Endothelial cell of umbilical vein (primary cell): ENCODE results near the gene TREH. TPM values are rescaled to one million over a fixed set of nuclear protein-coding genes. Genes with fewer than 3 reads are reported as not detected.

Experiments used
- BruUV-seq: library from RNA; stranded (reverse); fragments of 400-500 nt; replicated peaks from 2 replicates; lab custom pipeline; 2021; lab: Mats Ljungman, UMichigan
- CTCF ChIA-PET: fragments of 300-600, 350-600 bp; sonication (Branson Sonifier 250); formaldehyde crosslinking; loops from one replicate; lab custom pipeline; 2021; ENCODE audit warnings: antibody characterized with exemption, inconsistent platforms; lab: Charles Lee
- POLR2A ChIA-PET: fragments of 300-600, 350-600 bp; sonication (Branson Sonifier 250); formaldehyde crosslinking; loops from one replicate; lab custom pipeline; 2021; ENCODE audit warnings: antibody characterized with exemption, inconsistent platforms; lab: Charles Lee
- DNase-seq: peaks from one replicate; pipeline ENCODE4 v3.0.0-alpha.2; 2011; ENCODE audit warnings: low read depth, low spot score
- FAIRE-seq: peaks from 2 replicates; lab custom pipeline; 2011; peaks lifted over from hg19 to GRCh38; lab: Jason Lieb, UNC
- H2AFZ ChIP-seq: 2 replicates; pipeline ENCODE4 v1.6.0; 2012; ENCODE audit warnings: low read depth, low read length, control low read depth, inconsistent platforms
- H3K27ac ChIP-seq: 2 replicates; pipeline ENCODE4 v1.5.1; 2011; ENCODE audit warnings: low read depth, mild to moderate bottlenecking, control low read depth, low read length, moderate library complexity; ENCODE audit not compliant: insufficient read depth
- H3K27me3 ChIP-seq, 2 experiments: 2 replicates each; pipeline versions ENCODE4 v1.6.0 to v1.6.1; 2011; ENCODE audit warnings: low read length in 2 of 2, mixed read lengths in 1 of 2; ENCODE audit not compliant: control insufficient read depth in 2 of 2, insufficient read depth in 2 of 2
- H3K36me3 ChIP-seq, 2 experiments: 2 replicates in 1 of 2; 3 replicates in 1 of 2; pipeline ENCODE4 v1.5.1; 2011; ENCODE audit warnings: low read length in 2 of 2, mild to moderate bottlenecking in 1 of 2, moderate library complexity in 1 of 2; ENCODE audit not compliant: control insufficient read depth in 2 of 2, insufficient read depth in 2 of 2; ENCODE audit errors: extremely low read depth in 1 of 2
- H3K4me1 ChIP-seq: 3 replicates; pipeline ENCODE4 v1.5.1; 2011; ENCODE audit warnings: mild to moderate bottlenecking, low read length; ENCODE audit not compliant: control insufficient read depth, insufficient read depth; ENCODE audit errors: extremely low read depth
- H3K4me2 ChIP-seq: 2 replicates; pipeline ENCODE4 v1.6.1; 2011; ENCODE audit warnings: low read length, control low read depth, mixed read lengths; ENCODE audit not compliant: insufficient read depth
- H3K4me3 ChIP-seq, 3 experiments: fragments of 200-600 bp in 1 of 3; sonication (generic), shearing (Covaris generic) in 1 of 3; replicated peaks in 1 of 3; 2 replicates each; pipeline ENCODE4 v1.5.1; 2011 to 2016; ENCODE audit warnings: control low read depth in 3 of 3, low read length in 3 of 3, mild to moderate bottlenecking in 2 of 3, inconsistent platforms in 1 of 3, low read depth in 1 of 3, moderate library complexity in 1 of 3; ENCODE audit not compliant: insufficient read depth in 1 of 3
- H3K79me2 ChIP-seq: 2 replicates; pipeline ENCODE4 v1.6.0; 2012; ENCODE audit warnings: low read length, inconsistent platforms; ENCODE audit not compliant: control insufficient read depth, insufficient read depth
- H3K9ac ChIP-seq: replicated peaks from 2 replicates; pipeline ENCODE3; 2011; ENCODE audit warnings: low read length, control low read depth; ENCODE audit not compliant: insufficient read depth; ENCODE audit errors: extremely low read depth
- H3K9me1 ChIP-seq: replicated peaks from 3 replicates; pipeline ENCODE4 v1.6.0; 2011; ENCODE audit warnings: mild to moderate bottlenecking, low read length; ENCODE audit not compliant: control insufficient read depth, insufficient read depth; ENCODE audit errors: extremely low read depth
- H3K9me3 ChIP-seq: replicated peaks from 2 replicates; pipeline ENCODE4 v1.5.1; 2012; ENCODE audit warnings: low read length, inconsistent platforms; ENCODE audit not compliant: control insufficient read depth, insufficient read depth
- H4K20me1 ChIP-seq: replicated peaks from 2 replicates; pipeline ENCODE3; 2011; ENCODE audit warnings: mild to moderate bottlenecking, low read length; ENCODE audit not compliant: control insufficient read depth, insufficient read depth; ENCODE audit errors: extremely low read depth
- EZH2 ChIP-seq: IDR thresholded peaks from 2 replicates; pipeline ENCODE4 v1.6.1; 2012; ENCODE audit warnings: borderline replicate concordance, low read depth, mild to moderate bottlenecking, moderate library complexity, low read length, inconsistent platforms; ENCODE audit not compliant: severe bottlenecking
- FOS ChIP-seq: IDR thresholded peaks from 2 replicates; pipeline ENCODE4 v1.6.1; 2011; ENCODE audit warnings: mild to moderate bottlenecking, low read length, moderate library complexity, borderline replicate concordance; ENCODE audit not compliant: insufficient read depth
- GATA2 ChIP-seq: IDR thresholded peaks from 2 replicates; pipeline ENCODE4 v1.7.0; 2011; ENCODE audit warnings: low read depth, mild to moderate bottlenecking, moderate library complexity, mixed read lengths, low read length; ENCODE audit not compliant: insufficient read length, insufficient read depth
- JUN ChIP-seq: IDR thresholded peaks from 2 replicates; pipeline ENCODE4 v1.6.1; 2011; ENCODE audit warnings: borderline replicate concordance, low read depth; ENCODE audit not compliant: insufficient read length, insufficient read depth
- MAX ChIP-seq: IDR thresholded peaks from 2 replicates; pipeline ENCODE4 v1.6.1; 2011; ENCODE audit not compliant: insufficient read depth, insufficient read length
- MYC ChIP-seq: IDR thresholded peaks from one replicate; pipeline ENCODE4 v1.6.1; 2011; ENCODE audit warnings: mild to moderate bottlenecking, low read depth, low read length
- POLR2A ChIP-seq: IDR thresholded peaks from 2 replicates; pipeline ENCODE4 v1.6.1; 2012; ENCODE audit warnings: low read depth, mild to moderate bottlenecking, control low read depth, low read length
- POLR2AphosphoS5 ChIP-seq: IDR thresholded peaks from 2 replicates; pipeline ENCODE4 v1.6.1; 2012; ENCODE audit warnings: low read depth, mild to moderate bottlenecking, control low read depth, low read length, moderate library complexity; ENCODE audit not compliant: insufficient read depth
- dilution Hi-C: fragments of 300-500 bp; cut with MboI; formaldehyde crosslinking; loops from one replicate; pipeline ENCODE4 v1.15.0; 2019; ENCODE audit warnings: low sequenced_read_pairs; ENCODE audit not compliant: extremely low pct_ligation_motif_present
- intact Hi-C: fragments of 100-400 bp; cut with micrococcal nuclease; formaldehyde crosslinking; loops from one replicate; pipeline ENCODE4 v1.10.0; 2022
- polyA plus RNA-seq, 4 experiments: library from polyadenylated mRNA; depleted of rRNA in 3 of 4; stranded (reverse) in 3 of 4; unstranded in 1 of 4; fragments of >200 nt; gene quantifications; 2 replicates each; pipeline versions ENCODE4 v1.2.1 to v1.2.3, GENCODE V29; 2011 to 2012; ENCODE audit warnings: missing spikeins in 1 of 4
- total RNA-seq: library from RNA; stranded (reverse); gene quantifications from 2 replicates; pipeline ENCODE4 v1.2.3, GENCODE V29; 2021
- TF ChIP-seq, protein P1 (sequence below), 2 donors: IDR thresholded peaks; 1 replicate in 1 of 2; 2 replicates in 1 of 2; pipeline ENCODE4 v1.5.1; 2011; ENCODE audit warnings: low read length in 2 of 2, mild to moderate bottlenecking in 2 of 2, moderate library complexity in 2 of 2, control low read depth in 1 of 2, inconsistent platforms in 1 of 2, low read depth in 1 of 2; ENCODE audit not compliant: insufficient read depth in 1 of 2; ENCODE audit errors: extremely low read depth in 1 of 2

Gene TREH
- total and polyA plus RNA-seq, 2 donors (not counting 3 experiments of a cell fraction or from before 2014, with no cell fraction given): not detected

DNA sequence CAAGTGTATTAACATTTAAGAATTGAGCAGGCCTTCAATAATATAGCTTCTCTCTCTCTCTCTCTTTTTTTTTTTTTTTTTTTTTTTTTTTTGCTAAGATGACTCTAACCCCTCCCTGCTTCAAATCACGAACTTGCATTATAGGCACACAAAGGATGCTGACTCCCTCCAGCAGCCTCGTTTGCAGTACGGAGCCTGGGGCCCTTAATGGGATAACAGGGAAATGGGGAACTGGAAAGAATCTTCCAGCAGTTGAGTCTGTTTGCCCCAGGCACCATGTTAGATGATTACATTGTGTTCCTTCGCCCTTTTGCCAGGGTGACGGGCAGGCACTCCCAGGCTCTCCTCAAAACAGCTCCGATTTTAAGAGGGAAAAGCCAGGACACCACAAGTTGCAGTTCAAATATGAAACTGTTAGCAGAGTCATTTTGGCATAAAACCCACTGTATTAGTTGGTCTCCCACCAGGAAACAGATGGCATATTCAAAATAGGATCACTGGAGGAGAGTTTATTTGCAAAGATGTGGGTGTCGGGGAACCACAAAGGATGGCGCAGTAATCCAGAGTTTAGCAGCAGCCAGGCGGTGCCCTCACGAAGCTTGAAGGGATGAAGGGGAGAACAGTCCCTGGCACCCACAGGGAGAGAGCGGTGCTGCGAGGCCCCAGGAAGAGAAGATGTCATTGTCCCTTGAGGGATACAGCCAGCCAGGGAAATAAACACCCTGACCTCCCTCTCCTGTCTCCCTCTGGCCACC is 26.5 kb upstream of the TREH start:
- no peaks in the 10 kb centered on the region for H3K36me3 ChIP-seq
- H3K9ac ChIP-seq: no peak overlapping the region
- CTCF ChIA-PET: interaction anchor here (1.3 kb wide), 1 partner anchor 16 kb away, joined by 4 read pairs; no protein-coding TSS in a partner anchor
- no peaks in the 10 kb centered on the region for H3K9me3 ChIP-seq
- POLR2A ChIA-PET: no interaction called here
- H3K4me2 ChIP-seq: no peak overlapping the region
- TF ChIP-seq, protein P1, sequence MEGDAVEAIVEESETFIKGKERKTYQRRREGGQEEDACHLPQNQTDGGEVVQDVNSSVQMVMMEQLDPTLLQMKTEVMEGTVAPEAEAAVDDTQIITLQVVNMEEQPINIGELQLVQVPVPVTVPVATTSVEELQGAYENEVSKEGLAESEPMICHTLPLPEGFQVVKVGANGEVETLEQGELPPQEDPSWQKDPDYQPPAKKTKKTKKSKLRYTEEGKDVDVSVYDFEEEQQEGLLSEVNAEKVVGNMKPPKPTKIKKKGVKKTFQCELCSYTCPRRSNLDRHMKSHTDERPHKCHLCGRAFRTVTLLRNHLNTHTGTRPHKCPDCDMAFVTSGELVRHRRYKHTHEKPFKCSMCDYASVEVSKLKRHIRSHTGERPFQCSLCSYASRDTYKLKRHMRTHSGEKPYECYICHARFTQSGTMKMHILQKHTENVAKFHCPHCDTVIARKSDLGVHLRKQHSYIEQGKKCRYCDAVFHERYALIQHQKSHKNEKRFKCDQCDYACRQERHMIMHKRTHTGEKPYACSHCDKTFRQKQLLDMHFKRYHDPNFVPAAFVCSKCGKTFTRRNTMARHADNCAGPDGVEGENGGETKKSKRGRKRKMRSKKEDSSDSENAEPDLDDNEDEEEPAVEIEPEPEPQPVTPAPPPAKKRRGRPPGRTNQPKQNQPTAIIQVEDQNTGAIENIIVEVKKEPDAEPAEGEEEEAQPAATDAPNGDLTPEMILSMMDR (IDR thresholded peaks at IDR 0.05; ENCODE audit: extremely low read depth in 1 of 2, insufficient read depth in 1 of 2, low read depth in 1 of 2, low read length in 2 of 2): no peak
- TF ChIP-seq JUN (no peak), EZH2 (no peak), GATA2 (no peak), POLR2AphosphoS5 (no peak), MYC (no peak), FOS (no peak), POLR2A (no peak), MAX (no peak)
- DNase-seq (no peak), FAIRE-seq (no peak)
- H4K20me1 ChIP-seq: no peaks in the 10 kb centered on the region
- no peak overlapping the region for H2AFZ ChIP-seq
- no peak overlapping the region for H3K27ac ChIP-seq
- intact Hi-C loops (no loop called here), dilution Hi-C loops (no loop called here)
- no TSS peak for BruUV-seq
- H3K79me2 ChIP-seq: no peaks in the 10 kb centered on the region
- H3K4me3 ChIP-seq: no peak overlapping the region
- H3K4me1 ChIP-seq: no peaks in the 10 kb centered on the region
- peaks cover 3 to 5% of the 10 kb centered on the region in 2 experiments for H3K27me3 ChIP-seq
- no peaks in the 10 kb centered on the region for H3K9me1 ChIP-seq
